Neural cell (in vitro differentiated cells): ENCODE results near the gene REEP5. TPM values are rescaled to one million over a fixed set of nuclear protein-coding genes. Genes with fewer than 3 reads are reported as not detected.

Source experiments
- H2AFZ ChIP-seq: fragments of 200-600, 300-800 bp; sonication (generic), shearing (Covaris generic); 2 replicates; pipeline ENCODE4 v1.6.0; 2014; ENCODE audit warnings: low read depth, mild to moderate bottlenecking, antibody characterized with exemption, low read length, moderate library complexity
- H3F3A ChIP-seq: fragments of 200-600 bp; shearing (Covaris generic); 2 replicates; pipeline ENCODE4 v1.6.1; 2016; ENCODE audit warnings: mild to moderate bottlenecking, moderate library complexity, mixed read lengths, antibody characterized with exemption, low read length; ENCODE audit not compliant: insufficient read depth, poor library complexity, severe bottlenecking
- H3K27ac ChIP-seq: fragments of 200-600, 300-800 bp; sonication (generic), shearing (Covaris generic); 2 replicates; pipeline ENCODE4 v1.5.1; 2014; ENCODE audit warnings: mild to moderate bottlenecking, low read length, moderate library complexity
- H3K27me3 ChIP-seq: fragments of 300-800, 200-600 bp; sonication (generic), shearing (Covaris generic); 2 replicates; pipeline ENCODE4 v1.6.0; 2014; ENCODE audit warnings: mild to moderate bottlenecking, low read depth, low read length, moderate library complexity; ENCODE audit not compliant: insufficient read depth
- H3K36me3 ChIP-seq: fragments of 300-800, 200-600 bp; sonication (generic), shearing (Covaris generic); 2 replicates; pipeline ENCODE4 v1.5.1; 2014; ENCODE audit warnings: mild to moderate bottlenecking, antibody characterized with exemption, low read length, moderate library complexity; ENCODE audit not compliant: insufficient read depth
- H3K4me2 ChIP-seq: fragments of 300-800, 200-600 bp; sonication (generic), shearing (Covaris generic); 2 replicates; pipeline ENCODE4 v1.6.0; 2014; ENCODE audit warnings: mild to moderate bottlenecking, low read length
- H3K4me3 ChIP-seq: fragments of 300-800, 200-600 bp; sonication (generic), shearing (Covaris generic); 2 replicates; pipeline ENCODE4 v1.5.1; 2014; ENCODE audit warnings: mild to moderate bottlenecking, low read length, moderate library complexity
- H3K79me2 ChIP-seq: fragments of 200-600 bp; shearing (Covaris generic); replicated peaks from 2 replicates; pipeline ENCODE4 v1.6.0; 2014; ENCODE audit warnings: mild to moderate bottlenecking, low read length, moderate library complexity; ENCODE audit not compliant: insufficient read depth
- H3K9ac ChIP-seq: fragments of 300-800, 200-600 bp; sonication (generic), shearing (Covaris generic); 2 replicates; pipeline ENCODE4 v1.6.1; 2016; ENCODE audit warnings: mild to moderate bottlenecking, low read length, mixed read lengths
- H3K9me2 ChIP-seq: fragments of 200-600 bp; shearing (Covaris generic); 2 replicates; pipeline ENCODE4 v1.6.1; 2016; ENCODE audit warnings: mild to moderate bottlenecking, low read length, mixed read lengths; ENCODE audit not compliant: insufficient read depth
- H3K9me3 ChIP-seq: fragments of 200-600, 300-800 bp; sonication (generic), shearing (Covaris generic); 2 replicates; pipeline ENCODE4 v1.6.1; 2016; ENCODE audit warnings: mild to moderate bottlenecking, mixed run types, low read length, moderate library complexity, mixed read lengths
- H4K20me1 ChIP-seq: fragments of 200-600 bp; shearing (Covaris generic); 2 replicates; pipeline ENCODE4 v1.6.1; 2016; ENCODE audit warnings: mild to moderate bottlenecking, mixed run types; ENCODE audit not compliant: insufficient read depth
- CTCF ChIP-seq: fragments of 450-650 bp; IDR thresholded peaks from 2 replicates; pipeline ENCODE4 v1.5.1; 2014; ENCODE audit warnings: antibody characterized with exemption, mild to moderate bottlenecking, moderate library complexity; ENCODE audit not compliant: poor library complexity, severe bottlenecking
- EP300 ChIP-seq: fragments of 450-650 bp; conservative IDR thresholded peaks from 2 replicates; pipeline ENCODE4 v1.6.1; 2014; ENCODE audit warnings: antibody characterized with exemption, mild to moderate bottlenecking, moderate library complexity; ENCODE audit not compliant: poor library complexity, severe bottlenecking
- EZH2 ChIP-seq: fragments of 200-600, 300-800 bp; shearing (Covaris generic), sonication (generic); IDR thresholded peaks from 2 replicates; pipeline ENCODE4 v1.6.1; 2014; ENCODE audit warnings: antibody characterized with exemption, low read length, borderline replicate concordance, mild to moderate bottlenecking; ENCODE audit not compliant: insufficient read depth, poor library complexity, severe bottlenecking
- MXI1 ChIP-seq: fragments of 450-650 bp; conservative IDR thresholded peaks from 2 replicates; pipeline ENCODE4 v1.6.1; 2014; ENCODE audit warnings: antibody characterized with exemption, mild to moderate bottlenecking; ENCODE audit not compliant: poor library complexity, severe bottlenecking
- POLR2AphosphoS5 ChIP-seq: IDR thresholded peaks from 2 replicates; pipeline ENCODE4 v1.6.1; 2012
- RAD21 ChIP-seq: fragments of 450-650 bp; conservative IDR thresholded peaks from 2 replicates; pipeline ENCODE4 v1.6.1; 2014; ENCODE audit warnings: antibody characterized with exemption, mild to moderate bottlenecking, moderate library complexity
- REST ChIP-seq: IDR thresholded peaks from 2 replicates; pipeline ENCODE4 v1.6.1; 2012; ENCODE audit warnings: borderline replicate concordance
- SMC3 ChIP-seq: fragments of 450-650 bp; conservative IDR thresholded peaks from 2 replicates; pipeline ENCODE4 v1.6.1; 2014; ENCODE audit warnings: antibody characterized with exemption, mild to moderate bottlenecking, moderate library complexity; ENCODE audit not compliant: poor library complexity
- TAF1 ChIP-seq: IDR thresholded peaks from 2 replicates; pipeline ENCODE4 v1.6.1; 2012; ENCODE audit warnings: low read depth
- polyA plus RNA-seq: library from polyadenylated mRNA; depleted of rRNA; stranded (reverse); fragments of >200 nt; gene quantifications from 2 replicates; pipeline ENCODE4 v1.2.3, GENCODE V29; 2014

Gene REEP5
- polyA plus RNA-seq, 1 donor from 2014 or later = 51.6 TPM

GRCh38 chr5:112863549-112863948 lies 58.5 kb downstream of the REEP5 start:
- Histone ChIP-seq H3K9ac (no peak overlapping the region), H3K4me2 (no peak overlapping the region), H3K4me3 (peak overlapping the region; percentile 80), H3K36me3 (peaks cover 4% of the 10 kb centered on the region), H3K27me3 (no peaks in the 10 kb centered on the region), H3K27ac (no peak overlapping the region), H4K20me1 (no peaks in the 10 kb centered on the region), H3K79me2 (peaks cover 22% of the 10 kb centered on the region), H3K9me3 (no peaks in the 10 kb centered on the region), H3F3A (no peaks in the 10 kb centered on the region), H2AFZ (no peak overlapping the region), H3K9me2 (no peaks in the 10 kb centered on the region)
- TF ChIP-seq RAD21 = no peak
- TF ChIP-seq EP300 = no peak
- no peak for TF ChIP-seq TAF1
- TF ChIP-seq EZH2 = no peak
- no peak for TF ChIP-seq POLR2AphosphoS5
- no peak for TF ChIP-seq SMC3
- TF ChIP-seq REST = no peak
- TF ChIP-seq MXI1 = no peak

GRCh38 chr5:112862085-112862484 lies 59.9 kb downstream of the REEP5 start:
- Histone ChIP-seq H2AFZ (no peak overlapping the region), H3K27ac (no peak overlapping the region), H3K79me2 (peaks cover 22% of the 10 kb centered on the region), H3K9me3 (no peaks in the 10 kb centered on the region), H3K4me2 (peak overlapping the region; percentile 80), H3F3A (no peaks in the 10 kb centered on the region), H3K27me3 (no peaks in the 10 kb centered on the region), H3K9me2 (no peaks in the 10 kb centered on the region), H4K20me1 (no peaks in the 10 kb centered on the region), H3K4me3 (peak overlapping the region; percentile 80), H3K9ac (peak overlapping the region; percentile 86), H3K36me3 (peaks cover 4% of the 10 kb centered on the region)
- TF ChIP-seq RAD21 (no peak), EP300 (no peak), MXI1 (no peak), TAF1 (no peak), CTCF (no peak), EZH2 (no peak), SMC3 (no peak)
